Mesothelial cell of epicardium (in vitro differentiated cells): ENCODE measurements around the gene DCAKD. TPM values are rescaled to one million over a fixed set of nuclear protein-coding genes. Genes with fewer than 3 reads are reported as not detected.
A peak's percentile ranks its signal among the peaks of the same experiment; 100 is the strongest.

ENCODE experiments used
- DNase-seq, 2 experiments: peaks; one replicate each; pipeline ENCODE4 v3.0.0; 2021; ENCODE audit warnings: low spot score in 2 of 2; ENCODE audit not compliant: unreplicated experiment in 2 of 2
- H3K27ac Mint-ChIP-seq: 2 replicates; pipeline ENCODE4 v1.8.0; 2021; ENCODE audit warnings: mixed read lengths
- H3K27me3 Mint-ChIP-seq: 2 replicates; pipeline ENCODE4 v1.8.0; 2021; ENCODE audit warnings: low read depth, mixed read lengths
- H3K36me3 Mint-ChIP-seq: 2 replicates; pipeline ENCODE4 v1.8.0; 2021; ENCODE audit warnings: mixed read lengths
- H3K4me1 Mint-ChIP-seq: 2 replicates; pipeline ENCODE4 v1.8.0; 2021; ENCODE audit warnings: mixed read lengths
- H3K4me3 Mint-ChIP-seq: 2 replicates; pipeline ENCODE4 v1.8.0; 2021; ENCODE audit warnings: mild to moderate bottlenecking, moderate library complexity, mixed read lengths
- H3K9me3 Mint-ChIP-seq: 2 replicates; pipeline ENCODE4 v1.8.0; 2021; ENCODE audit warnings: mixed read lengths
- CTCF ChIP-seq: fragments of 200-600 bp; sonication (generic); IDR thresholded peaks from one replicate; pipeline ENCODE4 v1.5.0; 2021; ENCODE audit warnings: antibody characterized with exemption; ENCODE audit not compliant: unreplicated experiment
- total RNA-seq: library from RNA; stranded (reverse); gene quantifications from 3 replicates; pipeline ENCODE4 v1.2.1, GENCODE V29; 2021

Gene DCAKD
- total RNA-seq, 1 donor from 2014 or later: 83.2 TPM

- no peak for TF ChIP-seq CTCF
- peaks cover 3% of the 10 kb centered on the region for H3K27me3 Mint-ChIP-seq
- no peak for DNase-seq
- H3K4me3 Mint-ChIP-seq: no peak overlapping the region
- no peak overlapping the region for H3K27ac Mint-ChIP-seq
- no peaks in the 10 kb centered on the region for H3K9me3 Mint-ChIP-seq
- H3K4me1 Mint-ChIP-seq: peaks cover 24% of the 10 kb centered on the region
- H3K36me3 Mint-ChIP-seq: no peaks in the 10 kb centered on the region
Measured at GRCh38 chr17:45009676-45010467, 41.6 kb downstream of the DCAKD start.

GRCh38 chr17:45008216-45008615 lies 43.2 kb downstream of the DCAKD start:
- DNase-seq: no peak

GRCh38 chr17:45006927-45007461 lies 44.4 kb downstream of the DCAKD start:
- Mint-ChIP-seq H3K9me3 (no peaks in the 10 kb centered on the region), H3K27ac (peak overlapping the region; percentile 54), H3K27me3 (peaks cover 14% of the 10 kb centered on the region), H3K4me3 (no peak overlapping the region), H3K4me1 (peaks cover 22% of the 10 kb centered on the region), H3K36me3 (no peaks in the 10 kb centered on the region)
- TF ChIP-seq CTCF: no peak
- DNase-seq: no peak

More at GRCh38 chr17:45008216-45008615, 43.2 kb downstream of the DCAKD start:
- Mint-ChIP-seq H3K9me3 (no peaks in the 10 kb centered on the region), H3K27ac (no peak overlapping the region), H3K4me3 (no peak overlapping the region), H3K36me3 (no peaks in the 10 kb centered on the region), H3K27me3 (peaks cover 13% of the 10 kb centered on the region), H3K4me1 (peaks cover 24% of the 10 kb centered on the region)
- TF ChIP-seq CTCF: no peak

- Mint-ChIP-seq H3K9me3 (no peaks in the 10 kb centered on the region), H3K27me3 (peaks cover 16% of the 10 kb centered on the region), H3K27ac (no peak overlapping the region), H3K4me1 (peaks cover 22% of the 10 kb centered on the region), H3K36me3 (no peaks in the 10 kb centered on the region), H3K4me3 (no peak overlapping the region)
- DNase-seq: no peak
- TF ChIP-seq CTCF: no peak
Measured at GRCh38 chr17:45005700-45006099, 45.7 kb downstream of the DCAKD start.

- Mint-ChIP-seq H3K4me3 (no peak overlapping the region), H3K27ac (no peak overlapping the region), H3K36me3 (no peaks in the 10 kb centered on the region)
Measured at GRCh38 chr17:45004388-45004787, 47.0 kb downstream of the DCAKD start.

More at GRCh38 chr17:45004388-45004787, 47.0 kb downstream of the DCAKD start:
- no peak for TF ChIP-seq CTCF
- DNase-seq: no peak
- Mint-ChIP-seq H3K4me1 (peaks cover 13% of the 10 kb centered on the region), H3K27me3 (peaks cover 16% of the 10 kb centered on the region), H3K9me3 (peaks cover 6% of the 10 kb centered on the region)
